Stimulated activated CD8-positive, alpha-beta memory T cell treated with anti-CD3 and anti-CD28 coated beads, Interleukin-7, amount 100 ng/mL, for 4 hours (primary cell): Measurements from ENCODE around the gene C1orf159.
"Not testable (repeated sequence)": the region's sequence is repeated elsewhere in the genome, so short reads cannot be mapped to it uniquely, and the experiment has no call there.

Experiments
- DNase-seq, 2 donors: peaks; one replicate each; pipeline ENCODE4 v3.0.0-alpha.2; 2020; ENCODE audit warnings: low read depth in 2 of 2

Gene C1orf159

DNA sequence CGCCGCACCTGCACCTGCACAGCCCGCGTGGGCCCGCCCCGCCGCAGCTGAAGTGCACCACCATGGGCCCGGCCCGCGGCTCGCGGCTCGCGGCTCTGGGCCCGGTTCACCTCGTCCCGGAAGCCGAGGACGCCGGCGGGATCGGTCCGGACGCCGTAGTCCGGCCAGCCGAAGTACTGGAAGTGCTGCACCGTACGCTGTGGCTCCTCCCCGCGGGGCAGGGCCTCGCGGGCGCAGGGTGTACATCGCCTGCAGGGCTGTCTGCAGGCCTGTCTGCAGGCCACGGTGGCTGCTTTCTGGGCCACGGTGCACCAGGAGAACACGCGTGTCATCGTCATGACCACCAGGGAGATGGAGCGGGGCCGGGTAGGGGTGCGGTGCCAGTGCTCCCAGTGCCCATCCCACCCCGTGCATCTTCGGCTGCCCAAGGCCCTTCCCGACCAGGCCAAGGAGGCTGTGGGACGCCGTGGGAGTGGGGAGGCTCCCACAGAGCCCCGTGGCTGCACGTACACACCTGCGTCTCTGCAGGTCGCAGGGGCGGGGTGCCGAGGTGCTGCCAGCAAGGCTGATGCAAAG, 48.5 kb downstream of the C1orf159 start:
- no peak for DNase-seq

DNA sequence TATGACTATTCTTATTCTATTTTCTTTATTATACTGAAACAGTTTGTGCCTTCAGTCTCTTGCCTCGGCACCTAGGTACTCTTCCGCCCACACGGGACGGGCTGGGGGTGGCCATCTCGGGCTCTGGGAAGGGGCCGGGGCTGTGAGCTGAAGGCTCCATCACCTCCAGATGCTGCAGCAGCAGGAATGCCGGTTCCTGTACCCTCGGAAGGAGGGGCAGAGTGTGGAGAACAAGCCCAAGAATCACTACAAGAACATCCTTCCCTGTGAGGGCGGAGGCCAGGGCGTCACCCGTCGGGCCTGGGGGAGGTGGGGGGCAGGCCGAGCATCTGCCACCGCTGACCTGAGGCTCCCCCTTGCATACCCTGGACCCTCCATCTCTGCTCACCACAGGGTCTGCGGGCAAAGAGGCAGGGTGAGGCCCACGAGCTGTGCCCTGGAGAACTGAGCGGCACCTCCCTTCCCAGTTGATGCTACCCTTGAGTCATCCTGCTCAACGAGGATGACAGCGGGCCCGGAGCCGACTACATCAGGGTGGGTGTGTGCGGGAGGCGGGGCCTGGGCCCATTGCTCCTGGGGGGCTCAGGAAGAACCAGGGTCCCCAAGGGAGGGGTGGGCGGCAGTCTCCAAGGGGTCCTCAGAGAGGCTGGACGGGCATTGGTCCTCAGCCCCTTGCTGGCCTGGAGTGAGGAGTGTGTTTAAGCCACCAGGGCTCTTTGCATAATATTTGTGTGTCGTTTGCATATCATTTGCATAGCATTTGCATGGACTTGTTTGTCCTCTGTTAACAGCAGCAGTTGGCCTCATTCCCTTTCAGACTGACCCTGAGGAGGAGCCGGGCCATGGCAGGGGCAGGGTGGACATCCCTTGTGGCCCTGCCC, 49.2 kb downstream of the C1orf159 start:
- DNase-seq: no peak

DNA sequence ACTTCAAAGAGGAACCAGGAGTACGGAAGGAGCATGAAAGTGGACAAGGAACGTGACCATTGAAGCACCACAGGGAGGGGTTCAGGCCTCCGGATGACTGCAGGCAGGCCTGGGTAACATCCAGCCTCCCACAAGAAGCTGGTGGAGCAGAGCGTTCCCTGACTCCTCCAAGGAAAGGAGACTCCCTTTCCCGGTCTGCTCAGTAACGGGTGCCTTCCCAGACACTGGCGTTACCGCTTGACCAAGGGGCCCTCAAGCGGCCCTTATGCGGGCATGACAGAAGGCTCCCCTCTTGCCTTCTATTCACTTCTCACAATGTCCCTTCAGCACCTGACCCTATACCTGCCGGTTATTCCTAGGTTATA, 50.0 kb downstream of the C1orf159 start:
- not testable (repeated sequence) for DNase-seq

DNA sequence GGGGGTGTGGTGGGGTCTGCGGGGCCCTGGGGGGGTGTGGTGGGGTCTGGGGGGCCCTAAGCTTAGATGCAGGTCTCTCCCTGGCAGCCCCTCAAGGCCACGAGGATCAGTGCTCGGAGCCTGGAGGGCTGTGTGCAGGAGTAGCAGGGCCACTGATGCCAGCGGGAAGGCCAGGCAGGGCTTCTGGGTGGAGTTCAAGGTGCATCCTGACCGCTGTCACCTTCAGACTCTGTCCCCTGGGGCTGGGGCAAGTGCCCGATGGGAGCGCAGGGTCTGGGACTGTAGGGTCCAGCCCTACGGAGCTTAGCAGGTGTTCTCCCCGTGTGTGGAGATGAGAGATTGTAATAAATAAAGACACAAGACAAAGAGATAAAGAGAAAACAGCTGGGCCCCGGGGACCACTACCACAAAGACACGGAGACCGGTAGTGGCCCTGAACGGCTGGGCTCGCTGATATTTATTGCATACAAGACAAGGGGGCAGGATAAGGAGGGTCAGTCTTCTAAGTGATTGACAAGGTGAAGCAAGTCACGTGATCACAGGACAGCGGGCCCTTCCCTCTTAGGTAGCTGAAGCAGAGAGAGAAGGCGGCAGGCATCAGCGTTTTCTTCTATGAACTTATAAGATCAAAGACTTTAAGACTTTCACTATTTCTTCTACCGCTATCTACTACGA, 50.5 kb downstream of the C1orf159 start:
- no peak for DNase-seq

DNA sequence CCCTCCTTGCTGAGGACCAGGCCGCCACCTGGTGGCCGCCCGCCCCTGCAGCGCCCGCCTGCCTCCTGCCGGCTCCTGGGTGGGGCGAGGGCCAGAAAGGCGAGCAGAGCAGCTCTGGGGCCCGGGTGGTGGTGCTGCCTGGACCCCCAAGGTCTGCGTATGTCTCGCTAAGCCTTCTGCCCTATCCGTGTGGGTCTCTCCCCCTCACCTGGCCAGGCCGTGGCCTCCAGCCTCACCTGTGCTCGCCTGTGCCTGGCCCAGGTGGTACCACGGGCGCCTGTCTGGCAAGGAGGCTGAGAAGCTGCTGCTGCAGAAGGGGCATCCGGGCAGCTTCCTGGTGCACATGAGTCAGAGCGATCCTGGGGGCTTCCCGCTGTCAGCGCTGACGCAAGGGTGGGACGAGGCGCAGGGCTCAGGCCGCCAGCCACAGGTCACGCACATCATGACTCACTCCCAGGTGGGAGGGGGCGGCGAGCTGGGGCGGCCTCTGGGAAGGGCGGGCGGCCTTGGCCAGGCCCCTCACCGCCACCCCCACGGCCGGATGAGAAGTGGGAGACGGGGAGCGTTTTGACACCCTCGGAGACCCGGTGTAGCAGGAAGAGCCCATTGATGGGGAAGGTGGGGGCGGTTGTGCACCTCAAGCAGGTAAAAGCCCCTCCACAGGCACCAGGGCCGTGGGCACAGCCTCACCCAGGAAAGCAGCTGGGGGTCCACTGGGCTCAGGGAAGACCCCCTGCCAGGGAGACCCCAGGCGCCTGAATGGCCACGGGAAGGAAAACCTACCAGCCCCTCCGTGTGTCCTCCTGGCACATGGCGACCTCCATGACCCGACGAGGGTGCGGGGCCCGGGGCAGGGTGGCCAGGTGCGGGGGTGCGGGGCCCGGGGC, 51.7 kb downstream of the C1orf159 start:
- DNase-seq: peak; percentile 90 to 94

DNA sequence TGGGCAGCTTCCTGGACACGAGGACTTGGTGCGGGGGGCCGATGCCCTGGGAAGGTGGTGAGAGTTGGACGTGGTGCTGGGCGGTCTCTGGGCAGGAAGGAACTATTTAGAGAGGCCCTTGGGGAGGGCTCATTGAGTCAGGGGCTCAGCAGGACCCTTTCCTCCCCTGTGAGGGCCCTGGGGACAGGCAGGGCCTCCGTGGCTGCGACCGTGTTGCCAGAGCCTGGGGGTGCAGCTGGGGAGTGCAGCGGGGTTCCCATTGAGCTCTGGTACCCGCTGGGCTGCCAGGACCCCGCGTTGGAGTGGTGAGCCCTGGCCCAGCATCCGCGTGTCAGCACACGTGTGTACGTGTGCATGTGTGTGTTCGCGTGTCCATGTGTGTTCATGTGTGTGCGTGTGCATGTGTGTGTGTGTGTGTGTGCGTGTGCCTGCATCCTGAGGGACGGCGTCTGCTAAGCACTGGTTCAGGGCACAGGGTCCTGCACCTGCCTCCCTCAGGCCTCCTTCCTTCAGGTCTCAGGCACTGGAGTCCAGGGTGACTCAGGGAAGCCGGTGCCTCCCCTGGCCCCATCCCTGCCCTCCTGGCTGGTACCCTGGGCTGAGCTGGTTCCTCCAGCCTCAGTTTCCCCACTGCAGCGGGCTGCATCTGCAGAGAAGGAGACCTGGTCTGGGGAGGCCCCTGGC, 52.5 kb downstream of the C1orf159 start:
- DNase-seq: no peak

DNA sequence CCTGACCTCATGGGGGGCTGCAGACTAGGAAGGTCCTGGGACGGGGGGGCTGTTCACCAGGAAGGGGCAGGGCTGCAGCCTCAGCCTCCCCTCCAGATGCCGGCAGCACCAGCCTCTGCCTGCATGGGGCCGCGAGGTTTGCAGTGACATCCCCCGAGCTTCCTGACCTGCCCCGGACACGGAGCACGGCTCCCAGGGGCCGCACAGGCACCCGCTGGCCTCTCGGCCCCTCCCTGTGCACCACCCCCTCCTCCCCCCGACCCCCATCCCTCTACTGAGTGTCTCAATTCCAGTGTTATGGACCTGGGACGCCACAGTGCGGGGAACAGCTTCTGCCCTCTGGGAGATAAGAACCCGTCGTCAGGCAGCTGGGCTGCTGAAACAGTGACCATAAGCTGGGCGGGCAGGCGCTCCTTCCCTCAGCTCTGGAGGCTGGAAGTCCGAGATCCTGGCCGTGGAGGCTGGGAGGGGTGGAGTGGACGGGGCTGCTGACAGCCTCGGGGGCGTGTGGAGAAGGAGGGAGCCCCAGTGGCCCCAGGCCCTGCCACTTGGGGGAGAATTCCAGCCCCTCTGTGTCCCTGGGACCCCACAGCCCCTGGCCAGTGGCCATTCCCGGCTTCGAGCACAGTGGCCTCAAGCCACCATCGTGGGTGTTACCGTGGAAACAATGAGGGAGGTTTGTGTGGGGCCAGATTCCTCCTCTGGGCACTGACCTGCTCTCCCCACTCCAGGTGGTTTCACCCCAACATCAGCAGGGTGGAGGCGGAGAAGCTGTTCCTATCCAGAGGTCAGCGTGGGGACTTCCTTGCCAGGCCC, 53.3 kb downstream of the C1orf159 start:
- DNase-seq: no peak

DNA sequence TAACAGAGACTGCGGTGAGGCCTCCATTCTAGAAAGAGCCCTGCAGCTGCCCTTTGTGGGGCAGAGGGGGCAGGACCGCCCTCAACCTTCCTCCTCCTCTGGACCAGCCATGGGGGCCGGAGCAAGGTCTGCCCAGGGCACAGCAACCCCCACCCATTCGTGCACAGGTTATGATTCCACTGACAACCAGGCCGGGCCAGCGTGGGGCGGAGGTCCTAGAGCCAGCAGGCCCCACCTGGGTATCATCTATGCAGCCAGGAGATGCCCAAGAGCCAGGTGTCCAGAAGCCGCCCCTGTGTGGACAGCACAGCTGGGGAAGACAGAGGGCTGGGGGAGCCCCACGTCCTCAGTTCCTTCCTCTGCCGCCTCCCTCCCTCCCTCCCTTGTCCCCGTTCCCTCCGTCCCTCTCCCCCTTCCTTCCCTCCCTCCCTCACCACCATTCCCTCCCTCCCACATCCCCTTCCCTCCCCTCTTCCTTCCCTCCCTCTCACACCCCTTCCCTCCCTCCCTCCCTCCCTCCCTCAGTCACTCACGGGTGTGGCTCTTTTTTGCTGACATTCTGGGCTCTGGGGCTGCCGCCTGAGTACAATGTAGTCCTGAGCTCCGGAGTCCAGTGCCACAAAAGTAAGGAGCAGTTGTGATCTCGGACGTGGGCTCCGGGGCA, 54.1 kb downstream of the C1orf159 start:
- no peak for DNase-seq

DNA sequence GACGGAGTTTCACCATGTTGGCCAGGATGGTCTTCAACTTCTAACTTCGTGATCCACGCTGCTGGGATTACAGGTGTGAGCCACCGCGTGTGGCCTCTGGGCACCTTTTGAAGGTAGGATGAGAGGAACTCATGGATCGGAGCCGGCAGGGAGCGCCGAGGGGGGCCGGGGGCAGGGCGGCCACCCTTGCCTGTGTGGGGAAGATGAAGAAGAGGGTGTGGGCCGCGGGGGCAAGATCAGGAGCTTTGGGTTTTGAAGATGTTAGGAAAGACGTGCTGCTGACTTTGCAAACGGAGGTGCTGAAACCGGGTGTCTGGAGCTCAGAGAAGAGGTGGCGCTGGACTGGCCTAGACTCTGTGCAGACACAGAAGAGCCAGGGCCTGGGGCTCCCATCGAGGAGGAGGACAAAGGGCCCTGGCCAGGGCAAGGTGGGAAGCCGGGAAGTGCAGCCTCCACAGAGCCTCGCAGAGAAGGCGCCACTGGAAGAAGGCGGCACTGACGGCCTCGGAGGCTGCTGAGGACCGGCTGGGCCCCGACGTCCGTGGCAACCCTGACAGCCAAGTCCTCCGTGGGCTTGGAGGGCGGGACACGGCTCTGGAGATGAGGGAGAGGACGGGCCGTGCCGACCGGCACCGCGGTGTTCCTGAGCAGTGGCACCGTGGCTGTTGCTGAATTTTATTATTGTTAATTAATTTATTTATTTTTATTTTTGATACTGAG, 55.4 kb downstream of the C1orf159 start:
- no peak for DNase-seq

DNA sequence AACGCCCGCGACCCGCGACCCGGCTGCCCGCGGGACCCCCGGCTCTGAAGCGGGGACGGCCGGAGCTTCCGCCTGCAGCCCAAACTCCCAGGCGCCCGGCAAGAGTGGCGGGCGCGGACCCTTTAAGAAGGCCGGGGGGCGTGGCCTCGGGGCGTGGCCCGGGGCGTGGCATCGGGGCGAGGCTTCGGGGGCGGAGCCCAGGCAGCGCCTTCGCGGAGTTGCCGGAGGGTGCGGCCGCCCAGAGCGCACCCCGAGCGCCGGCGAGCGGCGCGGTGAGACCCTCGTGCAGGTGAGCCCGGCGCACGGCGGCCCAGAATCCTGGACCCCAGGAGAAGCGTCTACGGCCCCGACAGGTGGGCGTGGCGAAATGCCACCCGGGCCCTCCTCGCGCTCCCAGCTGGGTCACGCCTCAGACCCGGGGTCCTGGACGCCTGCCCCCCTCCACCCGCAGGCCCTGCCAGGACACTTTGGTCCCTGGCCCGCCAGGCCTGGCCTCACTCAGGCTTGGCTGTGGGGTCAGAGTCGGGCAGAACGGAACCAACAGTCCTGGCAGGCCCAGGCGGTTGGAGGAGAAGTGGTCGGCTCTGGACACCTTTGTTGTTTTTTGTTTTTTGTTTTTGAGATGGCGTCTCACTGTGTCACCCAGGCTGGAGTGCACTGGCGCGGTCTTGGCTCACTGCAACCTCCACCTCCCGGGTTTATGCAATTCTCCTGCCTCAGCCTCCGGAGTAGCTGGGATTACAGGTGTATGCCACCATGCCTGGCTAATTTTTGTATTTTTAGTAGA, 56.2 kb downstream of the C1orf159 start:
- peak; percentile 81 to 86 for DNase-seq

DNA sequence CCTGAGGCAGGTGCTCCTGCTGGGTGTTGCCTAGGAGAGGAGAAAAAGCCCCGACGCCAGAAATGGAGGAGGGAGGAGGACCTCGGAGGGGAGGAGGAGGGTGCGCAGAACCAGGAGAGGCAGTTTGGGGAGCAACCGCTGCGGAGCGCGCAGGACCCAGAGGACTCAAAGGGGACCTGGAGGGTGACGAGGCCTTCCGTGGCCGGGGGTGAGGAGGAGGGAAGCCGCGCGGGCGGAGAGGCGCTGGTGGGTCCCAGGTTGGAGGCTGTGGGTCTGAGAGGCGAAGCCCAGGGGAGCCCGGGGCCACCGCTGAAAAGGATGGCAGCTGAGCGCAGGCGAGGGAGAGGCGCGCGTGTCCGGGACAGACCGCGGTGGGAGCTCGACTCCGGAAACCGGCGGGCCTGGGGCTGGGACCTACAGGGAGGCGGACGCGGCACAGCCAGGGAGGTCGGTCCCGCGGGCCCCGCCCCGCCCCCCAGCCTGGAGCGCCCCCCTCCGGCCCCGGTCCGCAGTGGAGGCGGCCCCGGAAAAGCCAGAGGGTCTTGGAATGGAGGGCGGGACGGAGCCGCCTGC, 56.9 kb downstream of the C1orf159 start:
- peak in 1 of 2 donors; percentile 35 for DNase-seq

DNA sequence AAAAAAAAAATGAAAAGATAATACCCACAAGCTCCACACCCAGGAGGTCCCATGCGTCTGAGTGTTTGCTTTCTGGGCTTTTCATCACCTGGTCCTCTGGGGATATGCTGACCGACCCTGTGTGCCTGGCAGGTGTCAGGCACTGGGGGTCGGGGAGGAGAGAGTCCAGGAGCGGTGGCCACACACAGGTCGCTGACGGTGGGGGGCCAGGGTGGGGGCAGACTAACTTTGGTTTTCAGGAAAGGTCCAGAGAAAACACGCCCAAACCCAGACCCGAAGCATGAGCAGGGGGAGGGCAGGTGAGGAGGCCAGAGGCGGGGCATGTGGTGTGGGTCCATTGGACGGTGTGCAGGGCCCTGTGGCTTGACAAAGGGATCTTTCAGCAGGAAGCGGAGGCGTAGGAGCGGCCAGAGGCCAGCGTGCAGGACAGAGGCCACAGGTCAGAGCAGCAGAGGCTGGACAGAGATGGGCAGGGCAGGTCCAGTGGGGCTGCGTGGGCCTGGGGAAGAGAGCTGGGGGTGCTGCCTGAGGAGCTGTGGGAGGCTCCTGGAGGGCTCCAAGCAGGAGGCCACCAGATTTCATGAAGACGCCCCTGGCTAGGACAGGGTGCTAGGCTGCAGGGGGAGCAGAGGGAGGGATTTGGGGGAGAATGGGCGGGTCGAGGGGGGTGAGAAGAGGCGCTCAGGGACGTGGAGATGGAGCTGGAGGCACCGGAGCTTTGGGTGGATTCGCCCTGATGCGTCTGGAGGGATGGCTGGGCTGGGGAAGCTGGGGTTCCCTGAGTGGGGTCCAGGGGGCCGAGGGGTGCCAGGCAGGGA, 57.6 kb downstream of the C1orf159 start:
- DNase-seq: no peak

DNA sequence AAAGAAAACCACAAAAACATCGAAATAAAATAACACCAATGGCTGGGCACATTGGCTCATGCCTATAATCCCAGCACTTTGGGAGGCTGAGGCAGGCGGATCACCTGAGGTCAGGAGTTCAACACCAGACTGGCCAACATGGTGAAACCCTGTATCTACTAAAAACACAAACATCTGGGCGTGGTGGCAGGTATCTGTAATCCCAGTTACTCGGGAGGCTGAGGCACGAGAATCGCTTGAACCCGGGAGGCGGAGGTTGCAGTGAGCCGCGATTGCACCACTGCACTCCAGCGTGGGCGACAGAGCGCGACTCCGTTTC, 58.2 kb downstream of the C1orf159 start:
- DNase-seq: not testable (repeated sequence)

DNA sequence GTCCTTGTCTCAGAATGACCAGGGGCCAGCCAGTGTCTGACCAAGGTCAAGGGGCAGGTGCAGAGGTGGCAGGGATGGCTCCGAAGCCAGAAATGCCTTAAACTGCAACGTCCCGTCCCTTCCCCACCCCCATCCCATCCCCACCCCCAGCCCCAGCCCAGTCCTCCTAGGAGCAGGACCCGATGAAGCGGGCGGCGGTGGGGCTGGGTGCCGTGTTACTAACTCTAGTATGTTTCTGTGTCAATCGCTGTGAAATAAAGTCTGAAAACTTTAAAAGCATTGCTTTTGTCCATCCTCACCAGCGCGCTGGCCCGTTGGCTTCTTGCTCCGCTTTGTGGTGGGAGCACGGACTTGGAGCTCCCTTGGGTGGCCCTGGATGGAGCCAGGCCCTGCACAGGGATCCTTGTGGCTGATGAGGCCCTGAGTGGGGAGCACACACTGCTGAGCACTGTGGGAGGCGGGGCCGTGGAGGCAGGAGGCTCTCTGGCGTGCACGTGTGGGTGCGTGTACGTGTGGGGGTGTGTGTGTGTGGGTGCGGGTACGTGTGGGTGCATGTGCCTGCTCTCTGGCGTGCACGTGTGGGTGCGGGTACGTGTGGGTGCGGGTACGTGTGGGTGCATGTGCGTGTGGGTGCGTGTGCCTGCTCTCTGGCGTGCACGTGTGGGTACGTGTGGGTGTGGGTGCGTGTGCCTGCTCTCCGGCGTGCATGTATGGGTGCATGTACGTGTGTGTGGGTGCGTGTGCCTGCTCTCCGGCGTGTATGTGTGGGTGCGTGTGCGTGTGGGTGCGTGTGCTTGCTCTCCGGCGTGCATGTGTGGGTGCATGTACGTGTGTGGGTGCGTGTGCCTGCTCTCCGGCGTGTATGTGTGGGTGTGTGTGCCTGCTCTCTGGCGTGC, 59.8 kb downstream of the C1orf159 start:
- DNase-seq: no peak

DNA sequence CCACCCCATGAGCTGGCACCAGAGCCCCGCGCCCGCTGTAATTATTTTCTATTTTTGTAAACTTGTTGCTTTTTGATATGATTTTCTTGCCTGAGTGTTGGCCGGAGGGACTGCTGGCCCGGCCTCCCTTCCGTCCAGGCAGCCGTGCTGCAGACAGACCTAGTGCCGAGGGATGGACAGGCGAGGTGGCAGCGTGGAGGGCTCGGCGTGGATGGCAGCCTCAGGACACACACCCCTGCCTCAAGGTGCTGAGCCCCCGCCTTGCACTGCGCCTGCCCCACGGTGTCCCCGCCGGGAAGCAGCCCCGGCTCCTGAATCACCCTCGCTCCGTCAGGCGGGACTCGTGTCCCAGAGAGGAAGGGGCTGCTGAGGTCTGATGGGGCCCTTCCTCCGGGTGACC, 60.9 kb downstream of the C1orf159 start:
- no peak for DNase-seq

DNA sequence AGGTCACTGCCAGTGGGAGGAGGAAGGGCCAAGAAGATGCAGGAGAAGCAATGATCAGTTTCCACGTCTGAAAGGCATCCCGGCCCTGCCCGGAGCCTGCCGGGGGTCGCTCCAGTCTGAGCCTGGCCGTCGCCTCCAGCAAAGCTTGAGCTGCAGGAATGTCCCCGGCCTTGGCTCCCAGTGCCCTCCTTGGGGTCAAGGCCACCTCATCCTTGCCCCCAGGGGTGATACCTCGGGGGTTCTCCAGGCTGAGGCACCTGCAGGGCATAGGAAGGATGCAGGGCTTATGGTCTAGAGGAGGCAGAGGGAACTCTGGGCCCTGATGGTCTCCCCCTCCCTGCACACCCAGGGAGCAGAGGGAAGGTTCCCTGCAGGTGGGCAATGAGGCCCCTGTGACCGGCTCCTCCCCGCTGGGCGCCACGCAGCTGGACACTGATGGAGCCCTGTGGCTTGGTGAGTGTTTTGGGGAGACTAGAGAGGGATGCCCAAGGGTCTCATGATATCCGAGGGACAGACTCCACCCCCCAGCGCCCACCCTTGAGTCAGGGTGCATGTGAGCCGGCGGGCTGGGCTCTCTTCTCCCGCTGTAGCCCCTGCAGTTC, 61.7 kb downstream of the C1orf159 start:
- no peak for DNase-seq
